ENCODE results near the gene CCDC83. TPM values are rescaled to one million over a fixed set of nuclear protein-coding genes. Genes with fewer than 3 reads are reported as not detected.
"Not testable (repeated sequence)": the region's sequence is repeated elsewhere in the genome, so short reads cannot be mapped to it uniquely, and the experiment has no call there.

CCDC83 gene
- total and polyA plus RNA-seq, 2 donors (not counting 1 experiment from before 2014, with no cell fraction given), result under 0.01 TPM; not detected in 1

GRCh38 chr11:85854212-85854556 lies 999 bp upstream of the CCDC83 start:
- Histone ChIP-seq H3K9ac (ENCODE audit: insufficient read depth, low read length) (peak overlapping the region; percentile 81), H4K20me1 (ENCODE audit: control insufficient read depth, extremely low read depth, insufficient read depth, low read length) (no peaks in the 10 kb centered on the region), H3K4me3 (replicated peaks in 1 of 4; ENCODE audit: control extremely low read depth in 1 of 4, insufficient read depth in 1 of 4, low read depth in 3 of 4, low read length in 4 of 4) (peak overlapping the region; percentile 63 to 88 (median 78)), H3K4me2 (ENCODE audit: extremely low read depth, insufficient read depth, low read length) (peak overlapping the region; percentile 94), H3K27me3 (ENCODE audit: control insufficient read depth, insufficient read depth, low read length) (no peaks in the 10 kb centered on the region), H3K9me3 (ENCODE audit: control insufficient read depth, insufficient read depth, low read depth, low read length) (no peaks in the 10 kb centered on the region), H3K27ac (ENCODE audit: insufficient read depth, low read length) (peak overlapping the region; percentile 95), H3K36me3 (ENCODE audit: control insufficient read depth, insufficient read depth, low read length) (no peaks in the 10 kb centered on the region), H3K79me2 (ENCODE audit: control insufficient read depth, insufficient read depth, low read length) (no peaks in the 10 kb centered on the region), H3K4me1 (ENCODE audit: control insufficient read depth, extremely low read depth, insufficient read depth, low read length) (peaks cover 4% of the 10 kb centered on the region), H2AFZ (ENCODE audit: low read length) (peak overlapping the region; percentile 95)
- TF ChIP-seq, protein P1, sequence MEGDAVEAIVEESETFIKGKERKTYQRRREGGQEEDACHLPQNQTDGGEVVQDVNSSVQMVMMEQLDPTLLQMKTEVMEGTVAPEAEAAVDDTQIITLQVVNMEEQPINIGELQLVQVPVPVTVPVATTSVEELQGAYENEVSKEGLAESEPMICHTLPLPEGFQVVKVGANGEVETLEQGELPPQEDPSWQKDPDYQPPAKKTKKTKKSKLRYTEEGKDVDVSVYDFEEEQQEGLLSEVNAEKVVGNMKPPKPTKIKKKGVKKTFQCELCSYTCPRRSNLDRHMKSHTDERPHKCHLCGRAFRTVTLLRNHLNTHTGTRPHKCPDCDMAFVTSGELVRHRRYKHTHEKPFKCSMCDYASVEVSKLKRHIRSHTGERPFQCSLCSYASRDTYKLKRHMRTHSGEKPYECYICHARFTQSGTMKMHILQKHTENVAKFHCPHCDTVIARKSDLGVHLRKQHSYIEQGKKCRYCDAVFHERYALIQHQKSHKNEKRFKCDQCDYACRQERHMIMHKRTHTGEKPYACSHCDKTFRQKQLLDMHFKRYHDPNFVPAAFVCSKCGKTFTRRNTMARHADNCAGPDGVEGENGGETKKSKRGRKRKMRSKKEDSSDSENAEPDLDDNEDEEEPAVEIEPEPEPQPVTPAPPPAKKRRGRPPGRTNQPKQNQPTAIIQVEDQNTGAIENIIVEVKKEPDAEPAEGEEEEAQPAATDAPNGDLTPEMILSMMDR (conservative IDR thresholded peaks at IDR 0.05 in 1 of 2, IDR thresholded peaks at IDR 0.05 in 1 of 2; ENCODE audit: low read depth in 1 of 2, low read length in 2 of 2), result no peak
- DNase-seq (ENCODE audit: low read depth in 2 of 2), result no peak

DNA sequence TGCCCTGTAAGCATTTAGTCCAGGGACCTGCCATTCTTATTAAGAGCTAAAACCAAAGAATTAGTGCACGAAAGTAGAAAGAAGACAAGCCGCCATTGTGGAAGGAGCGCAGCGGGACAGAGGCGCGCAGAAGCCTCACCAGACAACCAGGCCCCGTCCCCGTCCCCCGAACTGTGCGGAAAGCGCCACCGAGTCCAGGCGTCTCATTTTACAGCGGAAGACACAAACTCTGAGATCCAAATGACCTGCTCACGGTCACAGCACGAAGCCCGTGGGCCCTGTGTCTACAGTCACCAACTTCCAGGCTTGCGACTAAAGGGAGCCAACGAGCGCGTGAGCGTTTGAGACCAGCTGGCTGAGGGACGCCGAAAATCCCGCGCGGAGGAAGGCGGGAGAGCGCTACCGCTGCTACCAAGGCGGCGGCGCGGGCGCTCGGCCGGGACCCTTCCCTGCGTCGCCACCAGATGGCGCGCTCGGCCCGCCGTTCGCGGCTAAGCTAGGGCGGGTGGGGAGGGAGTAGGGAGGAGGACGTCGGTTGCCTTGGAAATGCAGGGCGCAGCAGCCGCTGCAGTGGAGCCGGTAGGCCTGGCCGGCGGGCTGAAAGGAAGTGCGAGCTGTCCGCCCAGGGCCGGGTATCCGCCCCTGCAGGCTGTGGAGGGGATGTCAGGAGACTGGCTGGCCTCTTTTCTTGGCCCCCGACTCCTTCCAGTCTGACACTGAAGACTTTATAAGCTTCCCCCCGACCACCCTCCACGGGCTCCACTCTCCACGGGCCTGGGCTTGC lies 434 bp upstream of the CCDC83 start:
- peak overlapping the region; percentile 63 to 88 (median 78) for H3K4me3 ChIP-seq (replicated peaks in 1 of 4; ENCODE audit: control extremely low read depth in 1 of 4, insufficient read depth in 1 of 4, low read depth in 3 of 4, low read length in 4 of 4)

DNA sequence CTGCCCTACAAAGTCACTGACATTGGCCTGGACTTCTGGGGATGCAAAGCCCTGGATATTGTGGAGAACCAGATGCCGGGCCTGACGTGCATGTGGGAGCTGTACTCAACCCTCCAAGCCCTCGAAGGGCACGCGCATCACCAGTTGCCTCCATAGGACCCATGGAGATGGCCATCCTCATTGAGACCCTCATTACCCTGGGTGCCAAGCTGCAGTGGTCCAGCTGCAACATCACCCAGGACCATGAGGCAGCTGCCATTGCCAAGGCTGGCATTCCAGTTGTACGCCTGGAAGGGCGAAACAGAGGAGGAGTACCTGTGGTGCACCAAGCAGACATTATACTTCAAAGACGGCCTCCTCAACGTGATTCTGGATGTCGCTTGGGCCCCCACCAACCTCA lies 1.9 kb downstream of the CCDC83 start:
- TF ChIP-seq, protein P1 (conservative IDR thresholded peaks at IDR 0.05 in 1 of 2, IDR thresholded peaks at IDR 0.05 in 1 of 2; ENCODE audit: low read depth in 1 of 2, low read length in 2 of 2), result no peak
- no peak for TF ChIP-seq EZH2 (IDR thresholded peaks at IDR 0.05; ENCODE audit: low read length, missing control alignments)
- DNase-seq (ENCODE audit: low read depth in 2 of 2), result no peak
- H3K27ac ChIP-seq (ENCODE audit: insufficient read depth, low read length), result no peak overlapping the region
- H3K4me2 ChIP-seq (ENCODE audit: extremely low read depth, insufficient read depth, low read length), result no peak overlapping the region
- no peaks in the 10 kb centered on the region for H3K9me3 ChIP-seq (ENCODE audit: control insufficient read depth, insufficient read depth, low read depth, low read length)
- H3K4me3 ChIP-seq (replicated peaks in 1 of 4; ENCODE audit: control extremely low read depth in 1 of 4, insufficient read depth in 1 of 4, low read depth in 3 of 4, low read length in 4 of 4), result no peak overlapping the region
- no peak overlapping the region for H3K9ac ChIP-seq (ENCODE audit: insufficient read depth, low read length)
- no peaks in the 10 kb centered on the region for H3K79me2 ChIP-seq (ENCODE audit: control insufficient read depth, insufficient read depth, low read length)
- no peaks in the 10 kb centered on the region for H3K27me3 ChIP-seq (ENCODE audit: control insufficient read depth, insufficient read depth, low read length)
- H3K36me3 ChIP-seq (ENCODE audit: control insufficient read depth, insufficient read depth, low read length), result no peaks in the 10 kb centered on the region
- H4K20me1 ChIP-seq (ENCODE audit: control insufficient read depth, extremely low read depth, insufficient read depth, low read length), result no peaks in the 10 kb centered on the region
- no peak overlapping the region for H2AFZ ChIP-seq (ENCODE audit: low read length)
- H3K4me1 ChIP-seq (ENCODE audit: control insufficient read depth, extremely low read depth, insufficient read depth, low read length), result peaks cover 4% of the 10 kb centered on the region

More for the DNA sequence above, 434 bp upstream of the CCDC83 start:
- Histone ChIP-seq H3K9me3 (ENCODE audit: control insufficient read depth, insufficient read depth, low read depth, low read length) (no peaks in the 10 kb centered on the region), H3K4me1 (ENCODE audit: control insufficient read depth, extremely low read depth, insufficient read depth, low read length) (peaks cover 4% of the 10 kb centered on the region), H3K79me2 (ENCODE audit: control insufficient read depth, insufficient read depth, low read length) (no peaks in the 10 kb centered on the region), H3K4me2 (ENCODE audit: extremely low read depth, insufficient read depth, low read length) (peak overlapping the region; percentile 94), H2AFZ (ENCODE audit: low read length) (peak overlapping the region; percentile 95), H4K20me1 (ENCODE audit: control insufficient read depth, extremely low read depth, insufficient read depth, low read length) (no peaks in the 10 kb centered on the region), H3K27ac (ENCODE audit: insufficient read depth, low read length) (peak overlapping the region; percentile 95), H3K9ac (ENCODE audit: insufficient read depth, low read length) (peak overlapping the region; percentile 81), H3K36me3 (ENCODE audit: control insufficient read depth, insufficient read depth, low read length) (no peaks in the 10 kb centered on the region), H3K27me3 (ENCODE audit: control insufficient read depth, insufficient read depth, low read length) (no peaks in the 10 kb centered on the region)
- DNase-seq (ENCODE audit: low read depth in 2 of 2), result peak; percentile 92
- no peak for TF ChIP-seq EZH2 (IDR thresholded peaks at IDR 0.05; ENCODE audit: low read length, missing control alignments)
- TF ChIP-seq, protein P1 (conservative IDR thresholded peaks at IDR 0.05 in 1 of 2, IDR thresholded peaks at IDR 0.05 in 1 of 2; ENCODE audit: low read depth in 1 of 2, low read length in 2 of 2), result peak; percentile 39 to 54

DNA sequence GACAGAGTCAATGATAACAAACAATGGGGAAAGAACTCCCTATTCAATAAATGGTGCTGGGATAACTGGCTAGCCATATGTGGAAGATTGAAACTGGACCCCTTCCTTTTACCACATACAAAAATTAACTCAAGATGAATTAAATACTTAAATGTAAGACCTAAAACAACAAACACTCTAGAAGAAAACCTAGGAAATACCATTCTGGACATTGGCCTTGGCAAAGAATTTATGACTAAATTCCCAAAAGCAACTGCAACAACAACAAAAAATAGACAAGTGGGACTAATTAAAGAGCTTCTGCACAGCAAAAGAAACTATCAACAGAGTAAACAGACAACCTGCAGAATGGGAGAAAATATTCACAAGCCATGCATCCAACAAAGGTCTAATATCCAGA lies 4.4 kb downstream of the CCDC83 start:
- not testable (repeated sequence) for H3K4me2 ChIP-seq (ENCODE audit: extremely low read depth, insufficient read depth, low read length); DNase-seq (ENCODE audit: low read depth in 2 of 2); H3K4me3 ChIP-seq (replicated peaks in 1 of 4; ENCODE audit: control extremely low read depth in 1 of 4, insufficient read depth in 1 of 4, low read depth in 3 of 4, low read length in 4 of 4); H3K9me3 ChIP-seq (ENCODE audit: control insufficient read depth, insufficient read depth, low read depth, low read length); H3K9ac ChIP-seq (ENCODE audit: insufficient read depth, low read length); H3K4me1 ChIP-seq (ENCODE audit: control insufficient read depth, extremely low read depth, insufficient read depth, low read length); H2AFZ ChIP-seq (ENCODE audit: low read length); H3K27me3 ChIP-seq (ENCODE audit: control insufficient read depth, insufficient read depth, low read length); H4K20me1 ChIP-seq (ENCODE audit: control insufficient read depth, extremely low read depth, insufficient read depth, low read length); H3K79me2 ChIP-seq (ENCODE audit: control insufficient read depth, insufficient read depth, low read length); H3K27ac ChIP-seq (ENCODE audit: insufficient read depth, low read length); H3K36me3 ChIP-seq (ENCODE audit: control insufficient read depth, insufficient read depth, low read length)

Measured in fibroblast of lung (primary cell).